ENCODE results near the gene MICAL2.
A peak's percentile ranks its signal among the peaks of the same experiment; 100 is the strongest.

Gene MICAL2

DNA sequence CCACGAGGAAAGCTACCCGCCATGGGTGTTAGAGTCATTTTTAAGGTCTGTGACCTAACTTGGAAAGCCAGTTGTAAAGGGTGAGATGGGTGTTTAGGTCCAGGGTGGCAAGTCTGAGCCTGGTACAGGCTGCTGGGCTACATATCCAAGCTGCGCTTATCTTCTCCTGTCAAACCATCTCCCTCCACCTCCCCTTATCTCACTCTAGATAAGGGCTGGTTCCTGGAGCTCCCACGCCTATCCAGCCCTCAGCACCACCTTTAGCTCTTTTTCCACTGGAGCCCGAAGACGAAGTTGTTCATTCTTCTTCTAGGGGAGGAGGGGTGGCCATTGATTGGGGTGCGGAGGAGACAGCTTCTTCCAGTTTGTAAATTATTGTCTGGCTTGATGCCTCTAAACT lies 48.5 kb downstream of the MICAL2 start:
- no peak overlapping the region for H2AK5ac ChIP-seq (ENCODE audit: low read length)
- peaks cover 16 to 41% of the 10 kb centered on the region in 2 experiments for H3K4me1 ChIP-seq (ENCODE audit: control insufficient read depth in 1 of 2, insufficient read depth in 2 of 2, low read length in 2 of 2)
- H3K9me3 ChIP-seq (ENCODE audit: insufficient read depth, low read depth, low read length) = no peaks in the 10 kb centered on the region
- no peaks in the 10 kb centered on the region for H3K27me3 ChIP-seq (ENCODE audit: insufficient read depth, low read length)
- H3K4me3 ChIP-seq (ENCODE audit: low read depth, low read length) = no peak overlapping the region
- no peak overlapping the region for H3K9ac ChIP-seq (ENCODE audit: low read length)
- H3K27ac ChIP-seq (ENCODE audit: low read depth, low read length) = no peak overlapping the region
- no peak overlapping the region for H2BK12ac ChIP-seq (ENCODE audit: low read length)
- H4K91ac ChIP-seq (ENCODE audit: low read depth, low read length) = no peak overlapping the region
- H4K8ac ChIP-seq (ENCODE audit: low read depth, low read length) = no peak overlapping the region
- H3K14ac ChIP-seq (ENCODE audit: low read length) = no peak overlapping the region
- H3K79me1 ChIP-seq (ENCODE audit: low read length) = peaks cover 25% of the 10 kb centered on the region
- no peak overlapping the region for H4K12ac ChIP-seq (ENCODE audit: low read depth, low read length)
- H2BK5ac ChIP-seq (ENCODE audit: low read depth, low read length, poor library complexity) = no peak overlapping the region
- no peak overlapping the region for H3K23ac ChIP-seq (ENCODE audit: low read length)
- H3K4me2 ChIP-seq (ENCODE audit: low read length) = no peak overlapping the region
- no peak overlapping the region for H2AFZ ChIP-seq (ENCODE audit: insufficient read depth, low read length, poor library complexity)
- H3K18ac ChIP-seq (ENCODE audit: low read length) = no peak overlapping the region
- H3K4ac ChIP-seq (ENCODE audit: low read depth, low read length) = no peak overlapping the region
- H3K79me2 ChIP-seq (ENCODE audit: control insufficient read depth, insufficient read depth, low read length, poor library complexity) = peaks cover 2% of the 10 kb centered on the region
- DNase-seq = peak in 1 of 2 donors; percentile 45
- WGBS (ENCODE audit: extremely low coverage, insufficient coverage, insufficient read length) = no CpG with 5 or more reads among the region's 7 CpGs
- H3K36me3 ChIP-seq (ENCODE audit: control insufficient read depth in 1 of 2, insufficient read depth in 2 of 2, low read length in 2 of 2) = peaks cover 4 to 6% of the 10 kb centered on the region in 2 experiments
- H2BK120ac ChIP-seq (ENCODE audit: insufficient read depth, low read length, poor library complexity) = no peak overlapping the region

- Histone ChIP-seq H4K8ac (ENCODE audit: low read depth, low read length) (peak overlapping the region; percentile 15), H2AK5ac (ENCODE audit: low read length) (no peak overlapping the region), H3K79me1 (ENCODE audit: low read length) (peaks cover 28% of the 10 kb centered on the region), H3K36me3 (ENCODE audit: control insufficient read depth in 1 of 2, insufficient read depth in 2 of 2, low read length in 2 of 2) (peaks cover 4 to 6% of the 10 kb centered on the region in 2 experiments), H2BK12ac (ENCODE audit: low read length) (peak overlapping the region; percentile 51), H3K23ac (ENCODE audit: low read length) (no peak overlapping the region), H3K4ac (ENCODE audit: low read depth, low read length) (no peak overlapping the region), H2BK120ac (ENCODE audit: insufficient read depth, low read length, poor library complexity) (peak overlapping the region; percentile 48), H3K18ac (ENCODE audit: low read length) (peak overlapping the region; percentile 13), H3K27me3 (ENCODE audit: insufficient read depth, low read length) (no peaks in the 10 kb centered on the region), H3K4me3 (ENCODE audit: low read depth, low read length) (no peak overlapping the region), H3K27ac (ENCODE audit: low read depth, low read length) (no peak overlapping the region), H3K9ac (ENCODE audit: low read length) (no peak overlapping the region), H3K4me2 (ENCODE audit: low read length) (no peak overlapping the region), H4K91ac (ENCODE audit: low read depth, low read length) (peak overlapping the region; percentile 67), H3K9me3 (ENCODE audit: insufficient read depth, low read depth, low read length) (no peaks in the 10 kb centered on the region), H2AFZ (ENCODE audit: insufficient read depth, low read length, poor library complexity) (peak overlapping the region; percentile 21), H3K4me1 (ENCODE audit: control insufficient read depth in 1 of 2, insufficient read depth in 2 of 2, low read length in 2 of 2) (peaks cover 18 to 44% of the 10 kb centered on the region in 2 experiments), H3K79me2 (ENCODE audit: control insufficient read depth, insufficient read depth, low read length, poor library complexity) (peaks cover 2% of the 10 kb centered on the region), H3K14ac (ENCODE audit: low read length) (peak overlapping the region; percentile 50), H2BK5ac (ENCODE audit: low read depth, low read length, poor library complexity) (no peak overlapping the region), H4K12ac (ENCODE audit: low read depth, low read length) (no peak overlapping the region)
- DNase-seq = peak in 1 of 2 donors; percentile 52
- no CpG with 5 or more reads among the region's 9 CpGs for WGBS (ENCODE audit: extremely low coverage, insufficient coverage, insufficient read length)
These were observed 49.1 kb downstream of the MICAL2 start for GRCh38 chr11:12159351-12160099.

- H2BK12ac ChIP-seq (ENCODE audit: low read length) = peak overlapping the region; percentile 68
These were observed 49.8 kb downstream of the MICAL2 start for GRCh38 chr11:12160231-12160630.

DNA sequence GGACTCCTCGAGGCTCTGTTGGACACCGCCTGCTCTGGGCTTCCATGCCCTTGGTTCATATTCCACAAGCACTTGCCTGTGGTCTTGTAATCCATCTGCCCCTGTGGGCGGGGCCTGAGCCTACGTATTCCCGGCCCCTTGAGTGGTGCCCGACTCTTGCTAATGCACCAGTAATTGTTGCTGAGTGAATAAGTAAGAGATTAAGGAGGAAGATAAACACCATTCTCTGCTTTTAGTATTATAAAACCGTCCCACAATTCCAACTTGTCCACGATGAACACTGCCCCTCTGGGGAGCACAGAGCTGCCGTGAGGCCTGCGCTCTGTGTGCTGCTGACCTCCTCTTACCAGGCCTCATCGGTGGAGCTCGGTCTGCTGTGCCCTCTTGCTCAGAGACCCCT lies 50.3 kb downstream of the MICAL2 start:
- peaks cover 4% of the 10 kb centered on the region for H3K79me2 ChIP-seq (ENCODE audit: control insufficient read depth, insufficient read depth, low read length, poor library complexity)
- no CpG with 5 or more reads among the region's 12 CpGs for WGBS (ENCODE audit: extremely low coverage, insufficient coverage, insufficient read length)
- no peaks in the 10 kb centered on the region for H3K27me3 ChIP-seq (ENCODE audit: insufficient read depth, low read length)
- no peak overlapping the region for H3K23ac ChIP-seq (ENCODE audit: low read length)
- no peak overlapping the region for H3K9ac ChIP-seq (ENCODE audit: low read length)
- H3K4ac ChIP-seq (ENCODE audit: low read depth, low read length) = peak overlapping the region; percentile 20
- H2AK5ac ChIP-seq (ENCODE audit: low read length) = no peak overlapping the region
- no peak overlapping the region for H3K14ac ChIP-seq (ENCODE audit: low read length)
- no peak overlapping the region for H3K18ac ChIP-seq (ENCODE audit: low read length)
- peak overlapping the region; percentile 42 for H4K91ac ChIP-seq (ENCODE audit: low read depth, low read length)
- H2BK12ac ChIP-seq (ENCODE audit: low read length) = peak overlapping the region; percentile 52
- no peak overlapping the region for H3K4me3 ChIP-seq (ENCODE audit: low read depth, low read length)
- no peak overlapping the region for H4K8ac ChIP-seq (ENCODE audit: low read depth, low read length)
- H2AFZ ChIP-seq (ENCODE audit: insufficient read depth, low read length, poor library complexity) = no peak overlapping the region
- H3K79me1 ChIP-seq (ENCODE audit: low read length) = peaks cover 36% of the 10 kb centered on the region
- peaks cover 4 to 8% of the 10 kb centered on the region in 2 experiments for H3K36me3 ChIP-seq (ENCODE audit: control insufficient read depth in 1 of 2, insufficient read depth in 2 of 2, low read length in 2 of 2)
- H3K27ac ChIP-seq (ENCODE audit: low read depth, low read length) = no peak overlapping the region
- no peak overlapping the region for H2BK5ac ChIP-seq (ENCODE audit: low read depth, low read length, poor library complexity)
- DNase-seq = no peak
- H3K4me1 ChIP-seq (ENCODE audit: control insufficient read depth in 1 of 2, insufficient read depth in 2 of 2, low read length in 2 of 2) = peaks cover 23 to 52% of the 10 kb centered on the region in 2 experiments
- no peaks in the 10 kb centered on the region for H3K9me3 ChIP-seq (ENCODE audit: insufficient read depth, low read depth, low read length)
- H4K12ac ChIP-seq (ENCODE audit: low read depth, low read length) = no peak overlapping the region
- no peak overlapping the region for H3K4me2 ChIP-seq (ENCODE audit: low read length)
- no peak overlapping the region for H2BK120ac ChIP-seq (ENCODE audit: insufficient read depth, low read length, poor library complexity)

More at GRCh38 chr11:12160231-12160630, 49.8 kb downstream of the MICAL2 start:
- H3K18ac ChIP-seq (ENCODE audit: low read length) = peak overlapping the region; percentile 13
- H3K9ac ChIP-seq (ENCODE audit: low read length) = no peak overlapping the region
- peak overlapping the region; percentile 18 for H2BK5ac ChIP-seq (ENCODE audit: low read depth, low read length, poor library complexity)
- peak overlapping the region; percentile 42 for H4K91ac ChIP-seq (ENCODE audit: low read depth, low read length)
- peaks cover 4 to 6% of the 10 kb centered on the region in 2 experiments for H3K36me3 ChIP-seq (ENCODE audit: control insufficient read depth in 1 of 2, insufficient read depth in 2 of 2, low read length in 2 of 2)
- no peak overlapping the region for H3K27ac ChIP-seq (ENCODE audit: low read depth, low read length)
- H3K79me2 ChIP-seq (ENCODE audit: control insufficient read depth, insufficient read depth, low read length, poor library complexity) = peaks cover 3% of the 10 kb centered on the region
- H3K23ac ChIP-seq (ENCODE audit: low read length) = no peak overlapping the region
- peak overlapping the region; percentile 12 for H2AFZ ChIP-seq (ENCODE audit: insufficient read depth, low read length, poor library complexity)
- H3K14ac ChIP-seq (ENCODE audit: low read length) = peak overlapping the region; percentile 67
- no peaks in the 10 kb centered on the region for H3K9me3 ChIP-seq (ENCODE audit: insufficient read depth, low read depth, low read length)
- H4K12ac ChIP-seq (ENCODE audit: low read depth, low read length) = no peak overlapping the region
- no CpG with 5 or more reads among the region's 6 CpGs for WGBS (ENCODE audit: extremely low coverage, insufficient coverage, insufficient read length)
- H2AK5ac ChIP-seq (ENCODE audit: low read length) = peak overlapping the region; percentile 17
- peak overlapping the region; percentile 1 for H4K8ac ChIP-seq (ENCODE audit: low read depth, low read length)
- no peak overlapping the region for H3K4ac ChIP-seq (ENCODE audit: low read depth, low read length)
- no peak for DNase-seq
- peaks cover 32% of the 10 kb centered on the region for H3K79me1 ChIP-seq (ENCODE audit: low read length)
- H3K4me2 ChIP-seq (ENCODE audit: low read length) = no peak overlapping the region
- peaks cover 19 to 49% of the 10 kb centered on the region in 2 experiments for H3K4me1 ChIP-seq (ENCODE audit: control insufficient read depth in 1 of 2, insufficient read depth in 2 of 2, low read length in 2 of 2)
- H3K4me3 ChIP-seq (ENCODE audit: low read depth, low read length) = no peak overlapping the region
- H2BK120ac ChIP-seq (ENCODE audit: insufficient read depth, low read length, poor library complexity) = peak overlapping the region; percentile 48
- no peaks in the 10 kb centered on the region for H3K27me3 ChIP-seq (ENCODE audit: insufficient read depth, low read length)

Data from trophoblast cell (in vitro differentiated cells and primary cell).